HepG2 (cell line): ENCODE measurements around the gene DAD1. TPM values are rescaled to one million over a fixed set of nuclear protein-coding genes. Genes with fewer than 3 reads are reported as not detected.

Experiments used
- DNMT1 ChIP-seq: sonication (generic); formaldehyde crosslinking; IDR thresholded peaks from 2 replicates; pipeline ENCODE4 v1.5.1; 2020; ENCODE audit warnings: mild to moderate bottlenecking, missing genetic modification reagents
- DR1 ChIP-seq: sonication (generic); formaldehyde crosslinking; IDR thresholded peaks from 2 replicates; pipeline ENCODE4 v1.8.0; 2021; ENCODE audit warnings: mild to moderate bottlenecking, missing genetic modification reagents, inconsistent platforms
- GMEB1 ChIP-seq: sonication (generic); formaldehyde crosslinking; IDR thresholded peaks from 2 replicates; pipeline ENCODE4 v1.5.1; 2020; ENCODE audit warnings: missing genetic modification reagents, mild to moderate bottlenecking, borderline replicate concordance
- KLF11 ChIP-seq: IDR thresholded peaks from 2 replicates; pipeline ENCODE4 v1.6.1; 2016; ENCODE audit warnings: missing compliant biosample characterization
- MNT ChIP-seq: fragments of 450-650 bp; IDR thresholded peaks from 2 replicates; pipeline ENCODE4 v1.6.1; 2016
- PHF21A ChIP-seq: sonication (generic); formaldehyde crosslinking; IDR thresholded peaks from 2 replicates; pipeline ENCODE4 v1.5.0; 2020; ENCODE audit warnings: mild to moderate bottlenecking, missing genetic modification reagents
- SOX5 ChIP-seq: IDR thresholded peaks from 2 replicates; pipeline ENCODE4 v1.6.1; 2016; ENCODE audit warnings: borderline replicate concordance
- SSRP1 ChIP-seq: IDR thresholded peaks from 2 replicates; pipeline ENCODE4 v1.6.1; 2016; ENCODE audit warnings: control low read depth
- TEAD2 ChIP-seq: sonication (generic); formaldehyde crosslinking; IDR thresholded peaks from 2 replicates; pipeline ENCODE4 v1.9.0; 2021; ENCODE audit warnings: missing genetic modification reagents
- ZBTB4 ChIP-seq: sonication (generic); formaldehyde crosslinking; IDR thresholded peaks from 2 replicates; pipeline ENCODE4 v1.4.0; 2020; ENCODE audit warnings: missing genetic modification reagents, mild to moderate bottlenecking, borderline replicate concordance
- ZNF10 ChIP-seq: sonication (generic); formaldehyde crosslinking; IDR thresholded peaks from 2 replicates; pipeline ENCODE4 v1.4.0; 2020; ENCODE audit warnings: mild to moderate bottlenecking, low read depth, missing genetic modification reagents, borderline replicate concordance
- ZNF121 ChIP-seq: sonication (generic); formaldehyde crosslinking; IDR thresholded peaks from 2 replicates; pipeline ENCODE4 v1.5.0; 2020; ENCODE audit warnings: mild to moderate bottlenecking, missing genetic modification reagents
- ZNF609 ChIP-seq: sonication (generic); formaldehyde crosslinking; IDR thresholded peaks from 2 replicates; pipeline ENCODE4 v1.4.0; 2020; ENCODE audit warnings: mild to moderate bottlenecking, missing genetic modification reagents, borderline replicate concordance
- ZNF687 ChIP-seq: sonication (generic); formaldehyde crosslinking; IDR thresholded peaks from 2 replicates; pipeline ENCODE4 v1.5.1; 2020; ENCODE audit warnings: mild to moderate bottlenecking, missing genetic modification reagents, moderate library complexity
- polyA plus RNA-seq, 8 experiments: library from polyadenylated mRNA; depleted of rRNA in 3 of 8; stranded (reverse) in 7 of 8; unstranded in 1 of 8; fragments of >200 nt; fragmentation: Illumina TruSeq in 4 of 8; extraction: Trizol in 4 of 8; gene quantifications; 2 replicates each; pipeline versions ENCODE4 v1.2.1 to v1.2.3, GENCODE V29; 2011 to 2016; ENCODE audit warnings: low read depth in 4 of 8, missing spikeins in 1 of 8, mixed read lengths in 1 of 8; ENCODE audit not compliant: insufficient read depth in 1 of 8
- total RNA-seq, 5 experiments: library from RNA; depleted of rRNA; stranded (reverse); fragments of >200 nt; fragmentation: Illumina TruSeq; extraction: Trizol; gene quantifications; 2 replicates each; pipeline ENCODE4 v1.2.3, GENCODE V29; 2016; ENCODE audit warnings: low read depth in 1 of 5

DAD1 gene
- total and polyA plus RNA-seq, 2 of the 13 experiments (the other 11 are each of a cell fraction or from before 2014, with no cell fraction given), result 558 to 626 TPM

- TF ChIP-seq GMEB1, result no peak
- no peak for TF ChIP-seq SOX5
- 0 out of 2 replicates have a peak, but pooled peaks have one; percentile 49 for TF ChIP-seq PHF21A (CRISPR knock-in tag)
- TF ChIP-seq DR1 (CRISPR knock-in tag), result no peak
- no peak for TF ChIP-seq KLF11 (CRISPR knock-in tag)
- no peak for TF ChIP-seq MNT
- 0 out of 2 replicates have a peak, but pooled peaks have one; percentile 36 for TF ChIP-seq SSRP1
- TF ChIP-seq DNMT1 (CRISPR knock-in tag), result no peak
- TF ChIP-seq ZNF609, result 0 out of 2 replicates have a peak, but pooled peaks have one; percentile 25
- TF ChIP-seq ZNF10 (CRISPR knock-in tag), result 0 out of 2 replicates have a peak, but pooled peaks have one; percentile 35
- TF ChIP-seq ZNF687 (CRISPR knock-in tag), result no peak
- no peak for TF ChIP-seq ZBTB4 (CRISPR knock-in tag)
- TF ChIP-seq TEAD2, result no peak
- no peak; the same call in 1 of the 2 replicates for TF ChIP-seq ZNF121 (CRISPR knock-in tag)
Measured at GRCh38 chr14:22597771-22598098, 8.7 kb upstream of the DAD1 start (continued).
